SU-DHL-6 (cell line): ENCODE results near the gene TSPAN18.

Experiments
- H2AFZ ChIP-seq: fragments of 200-600 bp; sonication (generic); 2 replicates; pipeline ENCODE4 v1.6.1; 2014; ENCODE audit warnings: low read depth, mild to moderate bottlenecking, moderate library complexity, mixed read lengths, antibody characterized with exemption, low read length; ENCODE audit not compliant: severe bottlenecking
- H3F3A ChIP-seq: fragments of 200-600 bp; shearing (Covaris generic); 2 replicates; pipeline ENCODE4 v1.6.0; 2016; ENCODE audit warnings: antibody characterized with exemption, mild to moderate bottlenecking; ENCODE audit not compliant: insufficient read depth
- H3K27ac ChIP-seq: fragments of 200-600 bp; sonication (generic); 2 replicates; pipeline ENCODE4 v1.5.1; 2016; ENCODE audit warnings: low read depth, mild to moderate bottlenecking, low read length, moderate library complexity, mixed read lengths
- H3K27me3 ChIP-seq: fragments of 200-600 bp; sonication (generic), shearing (Covaris generic); 2 replicates; pipeline ENCODE4 v1.6.0; 2014; ENCODE audit warnings: mild to moderate bottlenecking, low read length
- H3K36me3 ChIP-seq: fragments of 200-600 bp; sonication (generic); 2 replicates; pipeline ENCODE4 v1.6.1; 2014; ENCODE audit warnings: mild to moderate bottlenecking, low read length, mixed read lengths
- H3K4me2 ChIP-seq: fragments of 300-600, 200-600 bp; shearing (Covaris generic), sonication (generic); 2 replicates; pipeline ENCODE4 v1.6.0; 2014; ENCODE audit warnings: low read length, low read depth, mild to moderate bottlenecking; ENCODE audit not compliant: poor library complexity, severe bottlenecking
- H3K4me3 ChIP-seq: fragments of 200-600 bp; sonication (generic); 2 replicates; pipeline ENCODE4 v1.5.1; 2014; ENCODE audit warnings: antibody characterized with exemption, low read length, mild to moderate bottlenecking, mixed read lengths; ENCODE audit not compliant: insufficient read depth, poor library complexity, severe bottlenecking
- H3K79me2 ChIP-seq: fragments of 200-600 bp; sonication (generic); 2 replicates; pipeline ENCODE4 v1.6.1; 2014; ENCODE audit warnings: mild to moderate bottlenecking, low read length, moderate library complexity; ENCODE audit not compliant: insufficient read depth
- H3K9ac ChIP-seq: fragments of 200-600 bp; sonication (generic); 2 replicates; pipeline ENCODE4 v1.7.0; 2014; ENCODE audit warnings: mild to moderate bottlenecking, low read length
- H3K9me2 ChIP-seq: fragments of 200-600 bp; sonication (generic); replicated peaks from 2 replicates; pipeline ENCODE4 v1.6.1; 2014; ENCODE audit warnings: low read length; ENCODE audit not compliant: insufficient read depth
- H3K9me3 ChIP-seq: fragments of 200-600 bp; sonication (generic); 2 replicates; pipeline ENCODE4 v1.6.1; 2014; ENCODE audit warnings: low read length, mixed read lengths; ENCODE audit not compliant: insufficient read depth
- H4K20me1 ChIP-seq: fragments of 200-600 bp; sonication (generic); 2 replicates; pipeline ENCODE4 v1.6.1; 2014; ENCODE audit warnings: low read depth, mild to moderate bottlenecking, antibody characterized with exemption, low read length, moderate library complexity, mixed read lengths
- EZH2phosphoT487 ChIP-seq: fragments of 200-600 bp; sonication (generic), shearing (Covaris generic); conservative IDR thresholded peaks from 2 replicates; pipeline ENCODE4 v1.6.1; 2018; ENCODE audit warnings: mild to moderate bottlenecking, antibody characterized with exemption, low read length, moderate library complexity, mixed read lengths
- TF ChIP-seq, protein P1 (sequence below): fragments of 200-600 bp; sonication (generic); IDR thresholded peaks from one replicate; pipeline ENCODE4 v1.5.1; 2017; ENCODE audit warnings: antibody characterized with exemption, mild to moderate bottlenecking, low read length, moderate library complexity; ENCODE audit not compliant: insufficient read depth, poor library complexity, severe bottlenecking

Gene TSPAN18

DNA sequence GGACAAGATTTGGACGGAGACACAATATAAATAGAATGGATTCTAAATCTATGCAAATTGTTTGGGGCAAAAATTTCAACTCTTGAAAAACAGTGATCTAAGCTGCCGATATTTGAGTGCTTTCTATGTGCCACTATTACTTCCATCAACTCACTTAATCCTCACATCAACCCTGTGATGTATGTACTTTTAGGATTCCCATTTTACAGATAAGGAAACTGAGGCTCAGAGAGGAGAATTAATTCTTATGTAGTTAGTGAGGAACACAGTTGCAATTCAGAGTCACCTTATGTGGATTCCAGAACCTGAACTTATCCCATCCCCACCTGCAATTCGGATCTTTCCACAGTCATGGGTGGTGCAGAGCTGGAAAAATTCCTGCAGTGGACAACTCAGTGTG, 60.3 kb downstream of the TSPAN18 start:
- no peak overlapping the region for H3K9ac ChIP-seq

DNA sequence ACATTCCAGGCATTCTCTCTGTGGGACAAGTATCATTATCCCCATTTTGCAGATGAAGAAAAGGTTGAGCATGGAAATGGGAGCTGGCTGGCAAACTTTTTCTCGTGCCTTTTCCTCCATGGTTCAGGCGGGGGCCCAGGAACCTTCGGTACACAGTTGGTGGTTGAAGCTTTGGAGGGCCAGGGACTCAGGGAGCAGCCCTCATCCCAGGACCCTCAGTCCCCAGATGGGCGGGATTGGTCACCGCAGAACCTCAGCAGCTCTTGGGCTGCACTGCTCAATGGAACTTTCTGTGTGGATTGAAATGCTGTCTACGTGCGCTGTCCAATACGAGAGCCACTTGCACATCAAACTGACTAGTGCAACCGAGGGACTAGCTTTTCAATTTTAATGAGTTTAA, 61.2 kb downstream of the TSPAN18 start:
- Histone ChIP-seq H3K36me3 (no peaks in the 10 kb centered on the region), H4K20me1 (no peaks in the 10 kb centered on the region), H3F3A (no peaks in the 10 kb centered on the region), H3K9me2 (no peaks in the 10 kb centered on the region), H3K4me3 (no peak overlapping the region), H3K27me3 (no peaks in the 10 kb centered on the region), H3K9ac (no peak overlapping the region), H3K79me2 (no peaks in the 10 kb centered on the region), H3K27ac (no peak overlapping the region), H3K9me3 (no peaks in the 10 kb centered on the region), H2AFZ (no peak overlapping the region), H3K4me2 (no peak overlapping the region)
- TF ChIP-seq, protein P1, sequence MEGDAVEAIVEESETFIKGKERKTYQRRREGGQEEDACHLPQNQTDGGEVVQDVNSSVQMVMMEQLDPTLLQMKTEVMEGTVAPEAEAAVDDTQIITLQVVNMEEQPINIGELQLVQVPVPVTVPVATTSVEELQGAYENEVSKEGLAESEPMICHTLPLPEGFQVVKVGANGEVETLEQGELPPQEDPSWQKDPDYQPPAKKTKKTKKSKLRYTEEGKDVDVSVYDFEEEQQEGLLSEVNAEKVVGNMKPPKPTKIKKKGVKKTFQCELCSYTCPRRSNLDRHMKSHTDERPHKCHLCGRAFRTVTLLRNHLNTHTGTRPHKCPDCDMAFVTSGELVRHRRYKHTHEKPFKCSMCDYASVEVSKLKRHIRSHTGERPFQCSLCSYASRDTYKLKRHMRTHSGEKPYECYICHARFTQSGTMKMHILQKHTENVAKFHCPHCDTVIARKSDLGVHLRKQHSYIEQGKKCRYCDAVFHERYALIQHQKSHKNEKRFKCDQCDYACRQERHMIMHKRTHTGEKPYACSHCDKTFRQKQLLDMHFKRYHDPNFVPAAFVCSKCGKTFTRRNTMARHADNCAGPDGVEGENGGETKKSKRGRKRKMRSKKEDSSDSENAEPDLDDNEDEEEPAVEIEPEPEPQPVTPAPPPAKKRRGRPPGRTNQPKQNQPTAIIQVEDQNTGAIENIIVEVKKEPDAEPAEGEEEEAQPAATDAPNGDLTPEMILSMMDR = no peak
- no peak for TF ChIP-seq EZH2phosphoT487

More for the DNA sequence above, 60.3 kb downstream of the TSPAN18 start:
- H3K27ac ChIP-seq = no peak overlapping the region
- H3K9me2 ChIP-seq = no peaks in the 10 kb centered on the region
- H3K9me3 ChIP-seq = no peaks in the 10 kb centered on the region
- no peak overlapping the region for H3K4me3 ChIP-seq
- no peaks in the 10 kb centered on the region for H3K36me3 ChIP-seq
- no peaks in the 10 kb centered on the region for H3F3A ChIP-seq
- no peaks in the 10 kb centered on the region for H3K27me3 ChIP-seq
- H3K4me2 ChIP-seq = no peak overlapping the region
- H2AFZ ChIP-seq = no peak overlapping the region
- TF ChIP-seq, protein P1 = no peak
- H3K79me2 ChIP-seq = no peaks in the 10 kb centered on the region
- no peaks in the 10 kb centered on the region for H4K20me1 ChIP-seq

DNA sequence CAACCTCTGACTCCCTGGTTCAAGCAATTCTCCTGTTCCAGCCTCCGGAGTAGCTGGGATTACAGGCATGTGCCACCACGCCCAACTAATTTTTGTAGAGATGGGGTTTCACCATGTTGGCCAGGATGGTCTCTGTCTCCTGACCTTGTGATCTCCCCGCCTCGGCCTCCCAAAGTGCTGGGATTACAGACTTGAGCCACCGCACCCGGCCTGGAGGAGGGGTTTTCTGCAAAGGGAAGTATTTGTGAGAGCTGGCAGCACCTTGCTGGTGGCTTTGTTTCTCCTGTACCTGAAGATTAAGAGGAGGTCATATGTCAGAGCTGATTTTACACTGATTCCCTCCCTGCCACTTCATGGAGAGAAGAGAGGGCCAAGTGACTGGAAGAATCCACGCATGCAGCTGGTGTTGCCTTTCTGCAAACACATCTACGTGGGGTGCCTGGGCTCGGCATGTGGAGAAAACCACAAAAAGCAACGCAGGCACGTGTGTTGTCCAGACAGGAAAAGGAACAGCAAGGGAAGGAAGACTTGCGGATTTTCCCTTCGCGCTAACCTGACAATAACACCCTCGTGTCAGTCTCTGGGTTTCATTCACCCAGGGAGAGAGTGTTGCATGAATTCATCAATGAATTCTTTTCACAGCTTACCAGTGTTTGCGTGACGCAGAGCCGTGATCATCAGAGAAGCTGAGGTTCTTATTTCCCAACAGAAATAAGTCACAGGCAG, 61.9 kb downstream of the TSPAN18 start:
- H3K4me3 ChIP-seq = no peak overlapping the region
- H3K27ac ChIP-seq = no peak overlapping the region
- no peak overlapping the region for H3K4me2 ChIP-seq
- H3K79me2 ChIP-seq = no peaks in the 10 kb centered on the region
- no peaks in the 10 kb centered on the region for H4K20me1 ChIP-seq
- H3K9me3 ChIP-seq = no peaks in the 10 kb centered on the region
- no peaks in the 10 kb centered on the region for H3K36me3 ChIP-seq
- H3K27me3 ChIP-seq = no peaks in the 10 kb centered on the region
- no peaks in the 10 kb centered on the region for H3K9me2 ChIP-seq
- H2AFZ ChIP-seq = no peak overlapping the region
- TF ChIP-seq EZH2phosphoT487 = no peak
- TF ChIP-seq, protein P1 = no peak
- no peak overlapping the region for H3K9ac ChIP-seq
- H3F3A ChIP-seq = no peaks in the 10 kb centered on the region
